ENCODE data around the gene GYG2.

GRCh38 chrX:2921750-2922149 is 93.0 kb downstream of the GYG2 start:
- TF ChIP-seq TAF1 (IDR thresholded peaks at IDR 0.05; ENCODE audit: low read depth) (no peak), POLR2AphosphoS5 (IDR thresholded peaks at IDR 0.05) (no peak), CTCF (IDR thresholded peaks at IDR 0.05; ENCODE audit: poor library complexity, severe bottlenecking) (no peak), EZH2 (IDR thresholded peaks at IDR 0.05; ENCODE audit: borderline replicate concordance, insufficient read depth, low read length, poor library complexity, severe bottlenecking) (no peak), RAD21 (conservative IDR thresholded peaks at IDR 0.05) (no peak), SMC3 (conservative IDR thresholded peaks at IDR 0.05; ENCODE audit: poor library complexity) (no peak)

Measured in neural cell (in vitro differentiated cells).